H9 (cell line): Measurements from ENCODE around the gene SCARB2. TPM values are rescaled to one million over a fixed set of nuclear protein-coding genes. Genes with fewer than 3 reads are reported as not detected.

Source experiments
- DNase-seq: peaks from one replicate; pipeline ENCODE4 v3.0.0-alpha.2; 2017
- H2AFZ ChIP-seq: one replicate; pipeline ENCODE4 v1.6.1; 2013; ENCODE audit warnings: mild to moderate bottlenecking, low read length, control low read depth, moderate library complexity
- H2AK5ac ChIP-seq: 2 replicates; pipeline ENCODE4 v1.6.1; 2013; ENCODE audit warnings: low read length, control low read depth, mixed read lengths; ENCODE audit not compliant: insufficient read length
- H2BK120ac ChIP-seq: one replicate; pipeline ENCODE4 v1.6.1; 2013; ENCODE audit warnings: low read depth, mild to moderate bottlenecking, low read length, control low read depth, inconsistent platforms; ENCODE audit not compliant: poor library complexity, severe bottlenecking
- H2BK12ac ChIP-seq: 2 replicates; pipeline ENCODE4 v1.6.1; 2013; ENCODE audit warnings: low read length, control low read depth, mixed read lengths, low read depth; ENCODE audit not compliant: insufficient read length
- H2BK15ac ChIP-seq: 2 replicates; pipeline ENCODE4 v1.6.1; 2013; ENCODE audit warnings: low read depth, low read length, control low read depth
- H2BK20ac ChIP-seq: one replicate; pipeline ENCODE4 v1.6.1; 2013; ENCODE audit warnings: low read depth, mild to moderate bottlenecking, low read length, control low read depth, inconsistent platforms; ENCODE audit not compliant: poor library complexity, severe bottlenecking
- H2BK5ac ChIP-seq: 2 replicates; pipeline ENCODE4 v1.6.1; 2013; ENCODE audit warnings: low read length, control low read depth, mixed read lengths; ENCODE audit not compliant: insufficient read length
- H3K14ac ChIP-seq: 2 replicates; pipeline ENCODE4 v1.6.1; 2013; ENCODE audit warnings: low read length, control low read depth; ENCODE audit not compliant: insufficient read depth
- H3K18ac ChIP-seq: 2 replicates; pipeline ENCODE4 v1.6.1; 2013; ENCODE audit warnings: low read depth, mild to moderate bottlenecking, mixed read lengths, low read length, control low read depth; ENCODE audit not compliant: insufficient read length
- H3K23ac ChIP-seq: 2 replicates; pipeline ENCODE4 v1.6.1; 2013; ENCODE audit warnings: low read length, control low read depth, mixed read lengths, low read depth; ENCODE audit not compliant: insufficient read length
- H3K23me2 ChIP-seq: 2 replicates; pipeline ENCODE4 v1.6.1; 2013; ENCODE audit warnings: low read depth, mild to moderate bottlenecking, mixed read lengths, low read length, control low read depth; ENCODE audit not compliant: insufficient read length, poor library complexity, severe bottlenecking
- H3K27ac ChIP-seq: 2 replicates; pipeline ENCODE4 v1.5.1; 2013; ENCODE audit warnings: low read length, control low read depth, mixed read lengths, low read depth; ENCODE audit not compliant: insufficient read length
- H3K27me3 ChIP-seq: 2 replicates; pipeline ENCODE4 v1.6.1; 2013; ENCODE audit warnings: low read length, control low read depth, inconsistent platforms; ENCODE audit not compliant: insufficient read depth
- H3K4ac ChIP-seq: 2 replicates; pipeline ENCODE4 v1.6.1; 2013; ENCODE audit warnings: low read depth, mild to moderate bottlenecking, control low read depth, inconsistent platforms, low read length, moderate library complexity
- H3K4me1 ChIP-seq: 2 replicates; pipeline ENCODE4 v1.6.1; 2013; ENCODE audit warnings: low read length, control low read depth, inconsistent platforms; ENCODE audit not compliant: insufficient read depth
- H3K4me2 ChIP-seq: 2 replicates; pipeline ENCODE4 v1.6.1; 2013; ENCODE audit warnings: low read length, control low read depth, mixed read lengths; ENCODE audit not compliant: insufficient read length, insufficient read depth
- H3K56ac ChIP-seq: 2 replicates; pipeline ENCODE4 v1.6.1; 2013; ENCODE audit warnings: low read depth, mild to moderate bottlenecking, mixed read lengths, low read length, control low read depth; ENCODE audit not compliant: insufficient read length
- H3K79me1 ChIP-seq: 2 replicates; pipeline ENCODE4 v1.6.1; 2013; ENCODE audit warnings: low read depth, mild to moderate bottlenecking, moderate library complexity, low read length, control low read depth, inconsistent platforms; ENCODE audit not compliant: insufficient read depth, poor library complexity, severe bottlenecking
- H3K79me2 ChIP-seq: 2 replicates; pipeline ENCODE4 v1.6.1; 2013; ENCODE audit warnings: low read length, control low read depth, inconsistent platforms; ENCODE audit not compliant: insufficient read depth
- H3K9ac ChIP-seq: 2 replicates; pipeline ENCODE4 v1.6.1; 2013; ENCODE audit warnings: low read length, control low read depth, mixed read lengths; ENCODE audit not compliant: insufficient read length; ENCODE audit errors: extremely low read depth
- H3K9me3 ChIP-seq: one replicate; pipeline ENCODE4 v1.6.1; 2013; ENCODE audit warnings: low read depth, low read length, inconsistent platforms; ENCODE audit not compliant: control insufficient read depth
- H3T11ph ChIP-seq: one replicate; pipeline ENCODE4 v1.6.1; 2013; ENCODE audit warnings: mild to moderate bottlenecking, low read length, control low read depth, inconsistent platforms
- H4K20me1 ChIP-seq: one replicate; pipeline ENCODE4 v1.6.1; 2013; ENCODE audit not compliant: control insufficient read depth, insufficient read length, insufficient read depth
- H4K5ac ChIP-seq: 2 replicates; pipeline ENCODE4 v1.6.1; 2013; ENCODE audit warnings: low read depth, mild to moderate bottlenecking, mixed read lengths, low read length, control low read depth; ENCODE audit not compliant: insufficient read length
- H4K8ac ChIP-seq: replicated peaks from 2 replicates; pipeline ENCODE4 v1.6.1; 2013; ENCODE audit warnings: low read length, control low read depth, mixed read lengths, low read depth; ENCODE audit not compliant: insufficient read length
- H4K91ac ChIP-seq: 2 replicates; pipeline ENCODE4 v1.6.1; 2013; ENCODE audit warnings: low read depth, mild to moderate bottlenecking, moderate library complexity, mixed read lengths, low read length, control low read depth; ENCODE audit not compliant: insufficient read length
- H3K27ac Mint-ChIP-seq, 3 experiments: 2 replicates in 2 of 3; 3 replicates in 1 of 3; pipeline ENCODE4 v1.8.0; 2020 to 2021; ENCODE audit warnings: mixed read lengths in 3 of 3, mild to moderate bottlenecking in 1 of 3, moderate library complexity in 1 of 3
- H3K27me3 Mint-ChIP-seq: 2 replicates; pipeline ENCODE4 v1.8.0; 2021; ENCODE audit warnings: low read depth, mild to moderate bottlenecking, moderate library complexity, mixed read lengths
- H3K36me3 Mint-ChIP-seq, 3 experiments: 2 replicates in 2 of 3; 3 replicates in 1 of 3; pipeline ENCODE4 v1.8.0; 2020 to 2021; ENCODE audit warnings: low read depth in 3 of 3, mixed read lengths in 3 of 3; ENCODE audit not compliant: insufficient read depth in 1 of 3
- H3K4me1 Mint-ChIP-seq, 2 experiments: 2 replicates each; pipeline ENCODE4 v1.8.0; 2020; ENCODE audit warnings: mixed read lengths in 2 of 2
- H3K4me3 Mint-ChIP-seq, 2 experiments: 2 replicates in 1 of 2; 3 replicates in 1 of 2; pipeline ENCODE4 v1.8.0; 2020 to 2021; ENCODE audit warnings: mild to moderate bottlenecking in 2 of 2, mixed read lengths in 2 of 2, moderate library complexity in 1 of 2
- H3K9me3 Mint-ChIP-seq, 2 experiments: 2 replicates in 1 of 2; 3 replicates in 1 of 2; pipeline ENCODE4 v1.8.0; 2020; ENCODE audit warnings: mild to moderate bottlenecking in 2 of 2, mixed read lengths in 2 of 2, moderate library complexity in 1 of 2
- total RNA-seq: library from RNA; stranded (reverse); gene quantifications from 2 replicates; pipeline ENCODE4 v1.2.1, GENCODE V29; 2021
- TF ChIP-seq, protein P1 (sequence below): fragments of 200-600 bp; sonication (generic); conservative IDR thresholded peaks from 3 replicates; pipeline ENCODE4 v1.8.0; 2021; ENCODE audit warnings: antibody characterized with exemption, mild to moderate bottlenecking

Gene SCARB2
- total RNA-seq, 1 experiment from 2014 or later, result 36.4 TPM

DNA sequence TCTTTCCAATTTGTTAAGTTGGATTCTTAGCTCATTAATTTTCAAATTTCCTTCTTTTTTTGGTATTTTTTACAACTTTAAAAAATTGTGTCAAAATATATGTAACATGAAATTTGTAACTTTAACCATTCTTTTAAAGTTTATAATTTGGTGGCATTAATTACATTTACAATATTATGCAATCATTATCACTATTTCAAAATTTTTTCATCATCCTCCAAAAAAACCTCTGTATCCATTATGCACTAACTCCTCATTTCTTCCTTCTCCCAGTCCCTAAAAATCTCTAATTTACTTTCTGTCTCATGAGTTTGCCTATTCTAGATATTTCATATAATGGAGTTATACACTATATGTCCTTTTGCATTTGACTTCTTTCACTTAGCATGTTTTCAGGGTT lies 33.2 kb upstream of the SCARB2 start:
- Histone ChIP-seq H3K79me2 (no peaks in the 10 kb centered on the region), H3K79me1 (no peaks in the 10 kb centered on the region), H3K23me2 (peaks cover 7% of the 10 kb centered on the region), H2AFZ (no peak overlapping the region), H3K27me3 (no peaks in the 10 kb centered on the region), H2AK5ac (no peak overlapping the region), H3T11ph (no peak overlapping the region), H3K56ac (no peak overlapping the region), H3K9ac (no peak overlapping the region), H2BK12ac (no peak overlapping the region), H3K4me2 (no peak overlapping the region), H3K4me1 (no peaks in the 10 kb centered on the region), H3K23ac (no peak overlapping the region), H2BK15ac (no peak overlapping the region), H4K20me1 (no peaks in the 10 kb centered on the region), H3K14ac (no peak overlapping the region), H3K18ac (no peak overlapping the region), H3K27ac (no peak overlapping the region), H2BK120ac (no peak overlapping the region), H3K9me3 (no peaks in the 10 kb centered on the region), H2BK5ac (no peak overlapping the region), H3K4ac (no peak overlapping the region), H4K5ac (no peak overlapping the region), H4K8ac (no peak overlapping the region), H2BK20ac (no peak overlapping the region), H4K91ac (no peak overlapping the region)
- TF ChIP-seq, protein P1, sequence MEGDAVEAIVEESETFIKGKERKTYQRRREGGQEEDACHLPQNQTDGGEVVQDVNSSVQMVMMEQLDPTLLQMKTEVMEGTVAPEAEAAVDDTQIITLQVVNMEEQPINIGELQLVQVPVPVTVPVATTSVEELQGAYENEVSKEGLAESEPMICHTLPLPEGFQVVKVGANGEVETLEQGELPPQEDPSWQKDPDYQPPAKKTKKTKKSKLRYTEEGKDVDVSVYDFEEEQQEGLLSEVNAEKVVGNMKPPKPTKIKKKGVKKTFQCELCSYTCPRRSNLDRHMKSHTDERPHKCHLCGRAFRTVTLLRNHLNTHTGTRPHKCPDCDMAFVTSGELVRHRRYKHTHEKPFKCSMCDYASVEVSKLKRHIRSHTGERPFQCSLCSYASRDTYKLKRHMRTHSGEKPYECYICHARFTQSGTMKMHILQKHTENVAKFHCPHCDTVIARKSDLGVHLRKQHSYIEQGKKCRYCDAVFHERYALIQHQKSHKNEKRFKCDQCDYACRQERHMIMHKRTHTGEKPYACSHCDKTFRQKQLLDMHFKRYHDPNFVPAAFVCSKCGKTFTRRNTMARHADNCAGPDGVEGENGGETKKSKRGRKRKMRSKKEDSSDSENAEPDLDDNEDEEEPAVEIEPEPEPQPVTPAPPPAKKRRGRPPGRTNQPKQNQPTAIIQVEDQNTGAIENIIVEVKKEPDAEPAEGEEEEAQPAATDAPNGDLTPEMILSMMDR, result no peak
- no peak for DNase-seq
- peaks cover 14% of the 10 kb centered on the region in 2 experiments for H3K4me1 Mint-ChIP-seq
- peaks cover 40% of the 10 kb centered on the region for H3K27me3 Mint-ChIP-seq
- no peak overlapping the region for H3K27ac Mint-ChIP-seq
- H3K36me3 Mint-ChIP-seq, result no peaks in the 10 kb centered on the region
- H3K4me3 Mint-ChIP-seq, result no peak overlapping the region
- peaks cover 0 to under 1% of the 10 kb centered on the region in 2 experiments; a peak in 1 of 5 replicates for H3K9me3 Mint-ChIP-seq
